ENCODE data around the gene TUBGCP2.
A peak's percentile ranks its signal among the peaks of the same experiment; 100 is the strongest.

TUBGCP2 gene

GRCh38 chr10:133283931-133284330, 24.7 kb downstream of the TUBGCP2 start:
- H2BK5ac ChIP-seq (ENCODE audit: low read depth, low read length, poor library complexity, severe bottlenecking) = no peak overlapping the region
- no peak overlapping the region for H2BK12ac ChIP-seq (ENCODE audit: low read length in 2 of 2)
- H3K79me1 ChIP-seq (replicated peaks; ENCODE audit: low read length, poor library complexity, severe bottlenecking) = peaks cover 24% of the 10 kb centered on the region
- H3K18ac ChIP-seq (ENCODE audit: low read depth in 1 of 2, low read length in 2 of 2) = no peak overlapping the region
- H2AFZ ChIP-seq (ENCODE audit: low read depth, low read length) = no peak overlapping the region
- H4K8ac ChIP-seq (ENCODE audit: low read length) = no peak overlapping the region
- H2BK120ac ChIP-seq (ENCODE audit: low read depth, low read length) = no peak overlapping the region
- no peak overlapping the region for H2BK15ac ChIP-seq (ENCODE audit: low read depth, poor library complexity, severe bottlenecking)
- no peak overlapping the region for H3K9ac ChIP-seq (ENCODE audit: low read length)
- no peaks in the 10 kb centered on the region for H3K9me3 ChIP-seq (ENCODE audit: control insufficient read depth, low read length)
- no peak overlapping the region for H3K14ac ChIP-seq (ENCODE audit: low read length in 2 of 2)
- H3K36me3 ChIP-seq (ENCODE audit: control insufficient read depth in 1 of 2, insufficient read depth in 2 of 2, low read depth in 1 of 2, low read length in 2 of 2) = peaks cover 86 to 92% of the 10 kb centered on the region in 2 experiments
- H3K27me3 ChIP-seq (ENCODE audit: control insufficient read depth in 1 of 2, insufficient read depth in 1 of 2, low read length in 2 of 2) = no peaks in the 10 kb centered on the region
- 97% methylated on average over 24 of the region's 24 CpGs for WGBS
- H2AK5ac ChIP-seq (ENCODE audit: low read length, severe bottlenecking) = no peak overlapping the region
- H3K4me3 ChIP-seq (ENCODE audit: insufficient read depth in 1 of 2, low read depth in 1 of 2, low read length in 2 of 2) = no peak overlapping the region
- H3K4ac ChIP-seq (ENCODE audit: low read depth in 1 of 2, low read length in 2 of 2) = no peak overlapping the region
- no peak overlapping the region for H3K27ac ChIP-seq (ENCODE audit: low read length, poor library complexity, severe bottlenecking)
- no peak for DNase-seq
- H3K4me1 ChIP-seq (ENCODE audit: control insufficient read depth, insufficient read depth, low read depth, low read length) = peaks cover 16% of the 10 kb centered on the region
- H3K4me2 ChIP-seq (ENCODE audit: low read length, poor library complexity, severe bottlenecking) = no peak overlapping the region
- no peak overlapping the region for H3K23ac ChIP-seq (ENCODE audit: low read length in 2 of 2)
- peak overlapping the region; percentile 37 for H4K91ac ChIP-seq (ENCODE audit: low read length)

GRCh38 chr10:133282846-133283390, 25.8 kb downstream of the TUBGCP2 start:
- Histone ChIP-seq H2BK120ac (ENCODE audit: low read depth, low read length) (no peak overlapping the region), H3K18ac (ENCODE audit: low read depth in 1 of 2, low read length in 2 of 2) (no peak overlapping the region), H2BK12ac (ENCODE audit: low read length in 2 of 2) (no peak overlapping the region), H2AFZ (ENCODE audit: low read depth, low read length) (no peak overlapping the region), H3K36me3 (ENCODE audit: control insufficient read depth in 1 of 2, insufficient read depth in 2 of 2, low read depth in 1 of 2, low read length in 2 of 2) (peaks cover 77 to 89% of the 10 kb centered on the region in 2 experiments), H4K91ac (ENCODE audit: low read length) (no peak overlapping the region), H3K79me1 (replicated peaks; ENCODE audit: low read length, poor library complexity, severe bottlenecking) (peaks cover 20% of the 10 kb centered on the region), H3K4me2 (ENCODE audit: low read length, poor library complexity, severe bottlenecking) (no peak overlapping the region), H3K4ac (ENCODE audit: low read depth in 1 of 2, low read length in 2 of 2) (no peak overlapping the region), H3K4me1 (ENCODE audit: control insufficient read depth, insufficient read depth, low read depth, low read length) (peaks cover 26% of the 10 kb centered on the region), H3K9ac (ENCODE audit: low read length) (no peak overlapping the region), H4K8ac (ENCODE audit: low read length) (no peak overlapping the region), H3K27ac (ENCODE audit: low read length, poor library complexity, severe bottlenecking) (no peak overlapping the region), H3K23ac (ENCODE audit: low read length in 2 of 2) (no peak overlapping the region), H2BK5ac (ENCODE audit: low read depth, low read length, poor library complexity, severe bottlenecking) (no peak overlapping the region), H3K9me3 (ENCODE audit: control insufficient read depth, low read length) (no peaks in the 10 kb centered on the region), H3K27me3 (ENCODE audit: control insufficient read depth in 1 of 2, insufficient read depth in 1 of 2, low read length in 2 of 2) (no peaks in the 10 kb centered on the region), H3K4me3 (ENCODE audit: insufficient read depth in 1 of 2, low read depth in 1 of 2, low read length in 2 of 2) (no peak overlapping the region), H3K14ac (ENCODE audit: low read length in 2 of 2) (no peak overlapping the region), H2AK5ac (ENCODE audit: low read length, severe bottlenecking) (no peak overlapping the region), H2BK15ac (ENCODE audit: low read depth, poor library complexity, severe bottlenecking) (no peak overlapping the region)
- DNase-seq = no peak
- WGBS = 96% methylated on average over 24 of the region's 24 CpGs

- H3K36me3 ChIP-seq (ENCODE audit: control insufficient read depth in 1 of 2, insufficient read depth in 2 of 2, low read depth in 1 of 2, low read length in 2 of 2) = peaks cover 77 to 82% of the 10 kb centered on the region in 2 experiments
- peaks cover 38% of the 10 kb centered on the region for H3K4me1 ChIP-seq (ENCODE audit: control insufficient read depth, insufficient read depth, low read depth, low read length)
- H3K27me3 ChIP-seq (ENCODE audit: control insufficient read depth in 1 of 2, insufficient read depth in 1 of 2, low read length in 2 of 2) = peaks cover 0 to 4% of the 10 kb centered on the region in 2 experiments
- no peak overlapping the region for H3K14ac ChIP-seq (ENCODE audit: low read length in 2 of 2)
- no peak overlapping the region for H2BK12ac ChIP-seq (ENCODE audit: low read length in 2 of 2)
- H2AFZ ChIP-seq (ENCODE audit: low read depth, low read length) = no peak overlapping the region
- H3K9ac ChIP-seq (ENCODE audit: low read length) = no peak overlapping the region
- H3K9me3 ChIP-seq (ENCODE audit: control insufficient read depth, low read length) = no peaks in the 10 kb centered on the region
- no peak overlapping the region for H3K23ac ChIP-seq (ENCODE audit: low read length in 2 of 2)
- H3K4ac ChIP-seq (ENCODE audit: low read depth in 1 of 2, low read length in 2 of 2) = no peak overlapping the region
- H3K18ac ChIP-seq (ENCODE audit: low read depth in 1 of 2, low read length in 2 of 2) = no peak overlapping the region
- no peak overlapping the region for H2BK120ac ChIP-seq (ENCODE audit: low read depth, low read length)
- no peak for DNase-seq
- peak overlapping the region; percentile 40 for H4K91ac ChIP-seq (ENCODE audit: low read length)
- WGBS = 95% methylated on average over 38 of the region's 38 CpGs
- H4K8ac ChIP-seq (ENCODE audit: low read length) = no peak overlapping the region
- H3K27ac ChIP-seq (ENCODE audit: low read length, poor library complexity, severe bottlenecking) = no peak overlapping the region
- H2AK5ac ChIP-seq (ENCODE audit: low read length, severe bottlenecking) = no peak overlapping the region
- H3K4me3 ChIP-seq (ENCODE audit: insufficient read depth in 1 of 2, low read depth in 1 of 2, low read length in 2 of 2) = no peak overlapping the region
- H2BK15ac ChIP-seq (ENCODE audit: low read depth, poor library complexity, severe bottlenecking) = no peak overlapping the region
- H3K4me2 ChIP-seq (ENCODE audit: low read length, poor library complexity, severe bottlenecking) = no peak overlapping the region
- H2BK5ac ChIP-seq (ENCODE audit: low read depth, low read length, poor library complexity, severe bottlenecking) = no peak overlapping the region
- H3K79me1 ChIP-seq (replicated peaks; ENCODE audit: low read length, poor library complexity, severe bottlenecking) = peaks cover 22% of the 10 kb centered on the region
Observed at GRCh38 chr10:133281628-133282372, 26.9 kb downstream of the TUBGCP2 start.

DNA sequence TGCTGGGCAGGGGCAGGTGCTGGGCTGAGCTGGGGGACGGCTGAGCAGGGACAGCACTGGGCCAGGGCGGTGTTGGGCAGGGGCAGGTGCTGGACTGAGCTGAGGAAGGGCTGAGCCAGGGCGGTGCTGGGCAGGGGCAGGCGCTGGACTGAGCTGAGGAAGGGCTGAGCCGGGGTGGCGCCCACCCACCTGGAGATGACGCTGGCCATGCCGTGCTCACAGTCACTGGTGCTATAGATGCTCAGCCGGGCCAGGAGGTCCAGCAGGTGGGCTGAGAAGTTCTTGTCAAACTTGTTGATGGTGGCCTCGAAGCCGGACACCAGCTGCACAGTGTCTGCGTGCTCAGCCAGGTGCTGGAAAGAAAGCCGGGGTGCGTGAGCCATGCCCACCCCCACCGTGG, 27.6 kb downstream of the TUBGCP2 start:
- no peak overlapping the region for H2BK120ac ChIP-seq (ENCODE audit: low read depth, low read length)
- H3K79me1 ChIP-seq (replicated peaks; ENCODE audit: low read length, poor library complexity, severe bottlenecking) = peaks cover 21% of the 10 kb centered on the region
- H3K23ac ChIP-seq (ENCODE audit: low read length in 2 of 2) = no peak overlapping the region
- no peak overlapping the region for H3K9ac ChIP-seq (ENCODE audit: low read length)
- no peak overlapping the region for H2AK5ac ChIP-seq (ENCODE audit: low read length, severe bottlenecking)
- H2BK5ac ChIP-seq (ENCODE audit: low read depth, low read length, poor library complexity, severe bottlenecking) = no peak overlapping the region
- peaks cover 0 to 9% of the 10 kb centered on the region in 2 experiments for H3K27me3 ChIP-seq (ENCODE audit: control insufficient read depth in 1 of 2, insufficient read depth in 1 of 2, low read length in 2 of 2)
- H3K4me1 ChIP-seq (ENCODE audit: control insufficient read depth, insufficient read depth, low read depth, low read length) = peaks cover 44% of the 10 kb centered on the region
- no peaks in the 10 kb centered on the region for H3K9me3 ChIP-seq (ENCODE audit: control insufficient read depth, low read length)
- H3K36me3 ChIP-seq (ENCODE audit: control insufficient read depth in 1 of 2, insufficient read depth in 2 of 2, low read depth in 1 of 2, low read length in 2 of 2) = peaks cover 73 to 75% of the 10 kb centered on the region in 2 experiments
- 95% methylated on average over 11 of the region's 15 CpGs for WGBS
- H2AFZ ChIP-seq (ENCODE audit: low read depth, low read length) = no peak overlapping the region
- no peak overlapping the region for H3K27ac ChIP-seq (ENCODE audit: low read length, poor library complexity, severe bottlenecking)
- H4K8ac ChIP-seq (ENCODE audit: low read length) = no peak overlapping the region
- no peak overlapping the region for H3K14ac ChIP-seq (ENCODE audit: low read length in 2 of 2)
- H3K4me3 ChIP-seq (ENCODE audit: insufficient read depth in 1 of 2, low read depth in 1 of 2, low read length in 2 of 2) = no peak overlapping the region
- DNase-seq = no peak
- H4K91ac ChIP-seq (ENCODE audit: low read length) = no peak overlapping the region
- no peak overlapping the region for H3K4me2 ChIP-seq (ENCODE audit: low read length, poor library complexity, severe bottlenecking)
- no peak overlapping the region for H2BK15ac ChIP-seq (ENCODE audit: low read depth, poor library complexity, severe bottlenecking)
- no peak overlapping the region for H3K18ac ChIP-seq (ENCODE audit: low read depth in 1 of 2, low read length in 2 of 2)
- no peak overlapping the region for H2BK12ac ChIP-seq (ENCODE audit: low read length in 2 of 2)
- no peak overlapping the region for H3K4ac ChIP-seq (ENCODE audit: low read depth in 1 of 2, low read length in 2 of 2)

All from mesenchymal stem cell (in vitro differentiated cells and primary cell).